ENCODE data around the gene CENPX.

DNA sequence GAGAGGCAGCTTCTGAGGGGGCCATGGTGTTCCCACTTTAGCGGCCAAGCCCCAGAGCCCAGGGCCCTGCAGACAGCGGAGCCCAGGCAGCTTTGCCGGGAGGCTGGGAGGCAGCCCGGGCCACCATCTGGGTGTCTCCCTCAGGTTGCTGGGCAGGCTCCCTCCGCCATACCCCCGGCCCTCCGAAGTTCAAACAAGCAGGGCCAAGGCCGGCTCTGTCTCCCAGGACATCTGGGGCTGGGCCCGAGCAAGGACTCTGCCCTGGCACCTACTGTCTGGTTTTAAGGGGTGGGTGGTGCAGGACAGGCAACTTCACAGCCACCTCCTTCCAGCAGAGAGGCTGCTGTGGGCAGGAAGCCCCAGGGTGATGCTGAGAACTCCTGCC lies 40.3 kb upstream of the CENPX start:
- TF ChIP-seq POLR2A (IDR thresholded peaks at IDR 0.05; ENCODE audit: low read depth, low read length) (no peak), POLR2AphosphoS5 (IDR thresholded peaks at IDR 0.05; ENCODE audit: low read depth, low read length) (no peak), TAF1 (IDR thresholded peaks at IDR 0.05; ENCODE audit: borderline replicate concordance, low read depth, low read length) (no peak)
